CD8-positive, alpha-beta memory T cell (primary cell): ENCODE data around the gene YY1. TPM values are rescaled to one million over a fixed set of nuclear protein-coding genes. Genes with fewer than 3 reads are reported as not detected.

Experiments used
- CTCF ChIA-PET: fragments of 350-600 bp; sonication (Branson Sonifier 250); formaldehyde crosslinking; loops from one replicate; lab custom pipeline; 2021; ENCODE audit warnings: antibody characterized with exemption; lab: Charles Lee
- POLR2A ChIA-PET: fragments of 350-600 bp; sonication (Branson Sonifier 250); formaldehyde crosslinking; loops from one replicate; lab custom pipeline; 2021; ENCODE audit warnings: antibody characterized with exemption; lab: Charles Lee
- DNase-seq, 5 donors: peaks; one replicate each; pipeline versions ENCODE4 v3.0.0 to v3.0.0-alpha.2; 2020 to 2022; ENCODE audit warnings: mixed read lengths in 1 of 5
- H3K27ac ChIP-seq: one replicate; pipeline ENCODE4 v1.7.0; 2013; ENCODE audit warnings: low read depth, mild to moderate bottlenecking, low read length, moderate library complexity
- H3K27me3 ChIP-seq: 2 replicates; pipeline ENCODE4 v1.7.0; 2013; ENCODE audit warnings: low read length, mild to moderate bottlenecking; ENCODE audit not compliant: insufficient read depth, poor library complexity, severe bottlenecking
- H3K36me3 ChIP-seq: 2 replicates; pipeline ENCODE4 v1.7.0; 2013; ENCODE audit warnings: mild to moderate bottlenecking, low read length, moderate library complexity; ENCODE audit not compliant: insufficient read depth
- H3K4me1 ChIP-seq: 2 replicates; pipeline ENCODE4 v1.7.0; 2013; ENCODE audit warnings: mild to moderate bottlenecking, low read length, moderate library complexity; ENCODE audit not compliant: insufficient read depth
- H3K4me3 ChIP-seq: 2 replicates; pipeline ENCODE4 v1.7.0; 2013; ENCODE audit warnings: mild to moderate bottlenecking, low read length
- H3K9me3 ChIP-seq: 2 replicates; pipeline ENCODE4 v1.7.0; 2013; ENCODE audit warnings: mild to moderate bottlenecking, low read length
- H3K27ac Mint-ChIP-seq, 8 donors: one replicate each; pipeline ENCODE4 v1.8.0; 2020 to 2021; ENCODE audit warnings: mixed read lengths in 8 of 8, mild to moderate bottlenecking in 6 of 8, inconsistent platforms in 3 of 8, moderate library complexity in 3 of 8
- H3K27me3 Mint-ChIP-seq, 2 donors: one replicate each; pipeline ENCODE4 v1.8.0; 2020 to 2021; ENCODE audit warnings: mixed read lengths in 2 of 2, mild to moderate bottlenecking in 1 of 2, moderate library complexity in 1 of 2
- H3K36me3 Mint-ChIP-seq, 3 donors: one replicate each; pipeline ENCODE4 v1.8.0; 2020 to 2021; ENCODE audit warnings: mixed read lengths in 3 of 3, inconsistent platforms in 1 of 3, mild to moderate bottlenecking in 1 of 3
- H3K4me1 Mint-ChIP-seq, 3 donors: one replicate each; pipeline ENCODE4 v1.8.0; 2020 to 2021; ENCODE audit warnings: mixed read lengths in 3 of 3, inconsistent platforms in 1 of 3, mild to moderate bottlenecking in 1 of 3
- H3K4me3 Mint-ChIP-seq, 7 donors: one replicate each; pipeline ENCODE4 v1.8.0; 2020 to 2021; ENCODE audit warnings: mixed read lengths in 7 of 7, mild to moderate bottlenecking in 6 of 7, moderate library complexity in 4 of 7, inconsistent platforms in 2 of 7
- H3K9me3 Mint-ChIP-seq, 5 donors: one replicate each; pipeline ENCODE4 v1.8.0; 2020 to 2022; ENCODE audit warnings: mixed read lengths in 5 of 5, mild to moderate bottlenecking in 3 of 5, moderate library complexity in 2 of 5, inconsistent platforms in 1 of 5
- polyA plus RNA-seq: library from polyadenylated mRNA; unstranded; fragments of 300-500 nt; fragmentation: Illumina TruSeq; gene quantifications from one replicate; pipeline ENCODE4 v1.2.3, GENCODE V29; 2021
- total RNA-seq, 2 experiments: library from RNA; stranded (reverse); gene quantifications; one replicate each; pipeline ENCODE4 v1.2.3, GENCODE V29; 2021

The YY1 gene
- total and polyA plus RNA-seq, 3 experiments from 2014 or later: 24.2 to 116 (median 109) TPM

- Histone ChIP-seq H3K27me3 (no peaks in the 10 kb centered on the region), H3K27ac (no peak overlapping the region), H3K4me3 (no peak overlapping the region), H3K4me1 (peaks cover 24% of the 10 kb centered on the region), H3K9me3 (no peaks in the 10 kb centered on the region), H3K36me3 (no peaks in the 10 kb centered on the region)
- Mint-ChIP-seq H3K9me3 (no peaks in the 10 kb centered on the region), H3K4me3 (peak overlapping the region; percentile 78 to 92 (median 82)), H3K4me1 (peaks cover 17 to 30% (median 24%) of the 10 kb centered on the region in 3 donors), H3K36me3 (no peaks in the 10 kb centered on the region), H3K27ac (peak overlapping the region in 7 of 8 donors; percentile 68 to 95 (median 86)), H3K27me3 (no peaks in the 10 kb centered on the region)
- no peak for DNase-seq
- ChIA-PET POLR2A (interaction anchor here (0.5 to 1.7 kb wide), 5 partner anchors 8 to 150 kb away, joined by 5 to 9 read pairs (median 7); partner anchors contain the start of gene EVL), CTCF (interaction anchor here (0.7 to 3.3 kb wide), 6 partner anchors 9 to 70 kb away, joined by 4 to 30 read pairs (median 5); no protein-coding TSS in a partner anchor)
Measured at GRCh38 chr14:100215330-100215885, 23.5 kb upstream of the YY1 start.

GRCh38 chr14:100219126-100219785 lies 19.7 kb upstream of the YY1 start:
- ChIA-PET CTCF (interaction anchor here (1.3 to 1.6 kb wide), 3 partner anchors 21 to 67 kb away, joined by 3 to 7 read pairs (median 5); no protein-coding TSS in a partner anchor), POLR2A (no interaction called here)
- H3K27ac ChIP-seq: no peak overlapping the region
- Mint-ChIP-seq H3K27me3 (no peaks in the 10 kb centered on the region), H3K4me1 (peaks cover 5 to 15% (median 10%) of the 10 kb centered on the region in 3 donors), H3K27ac (peak overlapping the region in 3 of 8 donors; percentile 29 to 74 (median 52)), H3K4me3 (peak overlapping the region in 1 of 7 donors; percentile 30), H3K9me3 (no peaks in the 10 kb centered on the region), H3K36me3 (no peaks in the 10 kb centered on the region)
- no peak for DNase-seq
- no peaks in the 10 kb centered on the region for H3K36me3 ChIP-seq
- H3K27me3 ChIP-seq: no peaks in the 10 kb centered on the region
- peaks cover 42% of the 10 kb centered on the region for H3K4me1 ChIP-seq
- H3K9me3 ChIP-seq: no peaks in the 10 kb centered on the region
- H3K4me3 ChIP-seq: no peak overlapping the region

- peak; percentile 45 to 79 (median 58) for DNase-seq
- H3K9me3 Mint-ChIP-seq: no peaks in the 10 kb centered on the region
- no peak overlapping the region for H3K27ac Mint-ChIP-seq
- no peaks in the 10 kb centered on the region for H3K27me3 Mint-ChIP-seq
- ChIA-PET POLR2A (interaction anchor here (0.7 to 3.1 kb wide), 12 partner anchors 7 to 250 kb away, joined by 3 to 10 read pairs (median 4); partner anchors contain the start of gene SLC25A29), CTCF (interaction anchor here (0.7 to 4.8 kb wide), 14 partner anchors 8 to 157 kb away, joined by 3 to 48 read pairs (median 4); partner anchors contain the start of gene EVL)
- H3K9me3 ChIP-seq: no peaks in the 10 kb centered on the region
- no peaks in the 10 kb centered on the region for H3K27me3 ChIP-seq
- H3K4me3 Mint-ChIP-seq: no peak overlapping the region
- peaks cover 47% of the 10 kb centered on the region for H3K4me1 ChIP-seq
- peak overlapping the region; percentile 80 for H3K4me3 ChIP-seq
- no peaks in the 10 kb centered on the region for H3K36me3 Mint-ChIP-seq
- peak overlapping the region; percentile 49 for H3K27ac ChIP-seq
- no peaks in the 10 kb centered on the region for H3K36me3 ChIP-seq
- H3K4me1 Mint-ChIP-seq: peaks cover 5 to 6% (median 6%) of the 10 kb centered on the region in 3 donors
Measured at GRCh38 chr14:100221533-100222223, 17.3 kb upstream of the YY1 start.

GRCh38 chr14:100222224-100223093 lies 16.5 kb upstream of the YY1 start:
- Histone ChIP-seq H3K27me3 (no peaks in the 10 kb centered on the region), H3K4me1 (peaks cover 47% of the 10 kb centered on the region), H3K9me3 (no peaks in the 10 kb centered on the region), H3K36me3 (no peaks in the 10 kb centered on the region), H3K4me3 (peak overlapping the region; percentile 80), H3K27ac (peak overlapping the region; percentile 49)
- Mint-ChIP-seq H3K4me1 (peaks cover 5 to 6% (median 6%) of the 10 kb centered on the region in 3 donors), H3K27ac (peak overlapping the region in 1 of 8 donors; percentile 97), H3K4me3 (no peak overlapping the region), H3K36me3 (no peaks in the 10 kb centered on the region), H3K9me3 (no peaks in the 10 kb centered on the region), H3K27me3 (no peaks in the 10 kb centered on the region)
- ChIA-PET POLR2A (interaction anchor here (0.7 to 3.1 kb wide), 10 partner anchors 8 to 84 kb away, joined by 3 to 10 read pairs (median 4); partner anchors contain the start of gene SLC25A29), CTCF (interaction anchor here (0.7 to 4.8 kb wide), 16 partner anchors 9 to 166 kb away, joined by 3 to 48 read pairs (median 4); partner anchors contain the start of gene EVL)
- no peak for DNase-seq

- H3K27ac ChIP-seq: peak overlapping the region; percentile 2
- peaks cover 47% of the 10 kb centered on the region for H3K4me1 ChIP-seq
- peaks cover 0 to 4% (median 0%) of the 10 kb centered on the region in 3 donors for H3K36me3 Mint-ChIP-seq
- no peaks in the 10 kb centered on the region for H3K9me3 ChIP-seq
- H3K36me3 ChIP-seq: no peaks in the 10 kb centered on the region
- H3K4me3 Mint-ChIP-seq: peak overlapping the region in 1 of 7 donors; percentile 32
- peak overlapping the region in 2 of 8 donors; percentile 68 to 74 for H3K27ac Mint-ChIP-seq
- ChIA-PET POLR2A (interaction anchor here (0.5 to 3.1 kb wide), 11 partner anchors 9 to 30 kb away, joined by 3 to 9 read pairs (median 3); no protein-coding TSS in a partner anchor), CTCF (interaction anchor here (1.4 to 4.8 kb wide), 8 partner anchors 10 to 167 kb away, joined by 3 to 48 read pairs (median 10); no protein-coding TSS in a partner anchor)
- no peaks in the 10 kb centered on the region for H3K27me3 Mint-ChIP-seq
- H3K27me3 ChIP-seq: no peaks in the 10 kb centered on the region
- peak overlapping the region; percentile 80 for H3K4me3 ChIP-seq
- H3K9me3 Mint-ChIP-seq: no peaks in the 10 kb centered on the region
- DNase-seq: no peak
- peaks cover 5 to 11% (median 11%) of the 10 kb centered on the region in 3 donors for H3K4me1 Mint-ChIP-seq
Measured at GRCh38 chr14:100223332-100224201, 15.4 kb upstream of the YY1 start.

GRCh38 chr14:100224229-100224866 lies 14.6 kb upstream of the YY1 start:
- Mint-ChIP-seq H3K27me3 (no peaks in the 10 kb centered on the region), H3K4me3 (peak overlapping the region in 1 of 7 donors; percentile 32), H3K27ac (peak overlapping the region in 2 of 8 donors; percentile 21 to 68), H3K9me3 (no peaks in the 10 kb centered on the region), H3K4me1 (peaks cover 7 to 11% (median 8%) of the 10 kb centered on the region in 3 donors), H3K36me3 (peaks cover 0 to 4% (median 0%) of the 10 kb centered on the region in 3 donors)
- Histone ChIP-seq H3K9me3 (no peaks in the 10 kb centered on the region), H3K4me1 (peaks cover 47% of the 10 kb centered on the region), H3K27ac (peak overlapping the region; percentile 2), H3K27me3 (no peaks in the 10 kb centered on the region), H3K4me3 (peak overlapping the region; percentile 23), H3K36me3 (no peaks in the 10 kb centered on the region)
- peak in 1 of 5 donors; percentile 37 for DNase-seq
- CTCF ChIA-PET: interaction anchor here (0.8 to 4.8 kb wide), 10 partner anchors 10 to 168 kb away, joined by 3 to 48 read pairs (median 7); no protein-coding TSS in a partner anchor
- POLR2A ChIA-PET: interaction anchor here (0.5 to 3.1 kb wide), 10 partner anchors 10 to 93 kb away, joined by 3 to 9 read pairs (median 3); no protein-coding TSS in a partner anchor
